Suprapubic skin (tissue), 4 donors: ENCODE results near the gene GALNT18.

ENCODE experiments used
- EP300 ChIP-seq: sonication (generic); formaldehyde crosslinking; IDR thresholded peaks from one replicate; pipeline ENCODE4 v1.6.1; 2017; ENCODE audit warnings: antibody characterized with exemption
- POLR2A ChIP-seq, 2 donors: fragments of 450-650 bp; IDR thresholded peaks; one replicate each; pipeline ENCODE4 v1.6.1; 2017; ENCODE audit warnings: antibody characterized with exemption in 2 of 2, mild to moderate bottlenecking in 2 of 2, moderate library complexity in 2 of 2
- POLR2AphosphoS5 ChIP-seq, 3 donors: sonication (generic); formaldehyde crosslinking; IDR thresholded peaks; one replicate each; pipeline ENCODE4 v1.6.1; 2017; ENCODE audit warnings: antibody characterized with exemption in 3 of 3
- TF ChIP-seq, protein P1 (sequence below), 2 donors: fragments of 200-600 bp in 1 of 2; fragments of 450-650 bp in 1 of 2; sonication (generic) in 1 of 2; IDR thresholded peaks; one replicate each; pipeline ENCODE4 v1.5.1; 2016 to 2019; ENCODE audit warnings: antibody characterized with exemption in 2 of 2, mild to moderate bottlenecking in 1 of 2, moderate library complexity in 1 of 2

GRCh38 chr11:11577251-11577855 is 44.5 kb downstream of the GALNT18 start:
- TF ChIP-seq, protein P1, sequence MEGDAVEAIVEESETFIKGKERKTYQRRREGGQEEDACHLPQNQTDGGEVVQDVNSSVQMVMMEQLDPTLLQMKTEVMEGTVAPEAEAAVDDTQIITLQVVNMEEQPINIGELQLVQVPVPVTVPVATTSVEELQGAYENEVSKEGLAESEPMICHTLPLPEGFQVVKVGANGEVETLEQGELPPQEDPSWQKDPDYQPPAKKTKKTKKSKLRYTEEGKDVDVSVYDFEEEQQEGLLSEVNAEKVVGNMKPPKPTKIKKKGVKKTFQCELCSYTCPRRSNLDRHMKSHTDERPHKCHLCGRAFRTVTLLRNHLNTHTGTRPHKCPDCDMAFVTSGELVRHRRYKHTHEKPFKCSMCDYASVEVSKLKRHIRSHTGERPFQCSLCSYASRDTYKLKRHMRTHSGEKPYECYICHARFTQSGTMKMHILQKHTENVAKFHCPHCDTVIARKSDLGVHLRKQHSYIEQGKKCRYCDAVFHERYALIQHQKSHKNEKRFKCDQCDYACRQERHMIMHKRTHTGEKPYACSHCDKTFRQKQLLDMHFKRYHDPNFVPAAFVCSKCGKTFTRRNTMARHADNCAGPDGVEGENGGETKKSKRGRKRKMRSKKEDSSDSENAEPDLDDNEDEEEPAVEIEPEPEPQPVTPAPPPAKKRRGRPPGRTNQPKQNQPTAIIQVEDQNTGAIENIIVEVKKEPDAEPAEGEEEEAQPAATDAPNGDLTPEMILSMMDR (IDR thresholded peaks at IDR 0.05), result no peak
- TF ChIP-seq POLR2A (IDR thresholded peaks at IDR 0.05) (no peak), POLR2AphosphoS5 (IDR thresholded peaks at IDR 0.05) (no peak), EP300 (no peak)
